Measurements from ENCODE around the gene IQSEC1. TPM values are rescaled to one million over a fixed set of nuclear protein-coding genes. Genes with fewer than 3 reads are reported as not detected.

The IQSEC1 gene
- total and polyA plus RNA-seq, 2 donors (not counting 1 experiment from before 2014, with no cell fraction given): 96.7 to 222 TPM

GRCh38 chr3:12862387-12862786, 210.8 kb downstream of the IQSEC1 start:
- no peak overlapping the region for H3K4me3 ChIP-seq (ENCODE audit: control extremely low read depth in 1 of 5, extremely low read depth in 1 of 5, insufficient read depth in 1 of 5, low read depth in 2 of 5, low read length in 4 of 5)
- H3K27me3 ChIP-seq (replicated peaks in 1 of 4; ENCODE audit: control extremely low read depth in 1 of 4, control insufficient read depth in 3 of 4, insufficient read depth in 4 of 4, low read length in 3 of 4): peaks cover 0 to 7% (median 0%) of the 10 kb centered on the region in 4 experiments
- no peaks in the 10 kb centered on the region for H3K4me1 Mint-ChIP-seq
- H3K4me3 Mint-ChIP-seq: no peak overlapping the region
- ChIA-PET POLR2A (no interaction called here), CTCF (interaction anchor here (0.8 kb wide), 1 partner anchor 596 kb away, joined by 3 read pairs; no protein-coding TSS in a partner anchor)
- peaks cover 11% of the 10 kb centered on the region for H3K27me3 Mint-ChIP-seq
- intact Hi-C loops (cut with micrococcal nuclease): no loop called here
- H4K20me1 ChIP-seq (ENCODE audit: control insufficient read depth, insufficient read depth, low read length, poor library complexity, severe bottlenecking): no peaks in the 10 kb centered on the region
- H3K79me2 ChIP-seq (ENCODE audit: control insufficient read depth, insufficient read depth, low read length): no peaks in the 10 kb centered on the region
- H2AFZ ChIP-seq (ENCODE audit: insufficient read depth, low read depth, low read length, poor library complexity, severe bottlenecking): no peak overlapping the region
- ATAC-seq (ENCODE audit: low read depth) (no peak), DNase-seq (no peak)
- H3K36me3 ChIP-seq (replicated peaks in 1 of 2; ENCODE audit: control extremely low read depth in 1 of 2, control insufficient read depth in 1 of 2, extremely low read depth in 1 of 2, insufficient read depth in 2 of 2, low read length in 1 of 2): no peaks in the 10 kb centered on the region
- peaks cover 3% of the 10 kb centered on the region for H3K9me3 Mint-ChIP-seq (ENCODE audit: insufficient read depth)
- no peak for TF ChIP-seq EZH2 (IDR thresholded peaks at IDR 0.05; ENCODE audit: borderline replicate concordance, insufficient read depth, low read depth, low read length, poor library complexity, severe bottlenecking)
- no peak for TF ChIP-seq CTCF (IDR thresholded peaks at IDR 0.05)
- WGBS (ENCODE audit: insufficient coverage): 95% methylated on average over 6 of the region's 8 CpGs
- no peak overlapping the region for H3K9ac ChIP-seq (ENCODE audit: low read length)
- peaks cover 0 to under 1% of the 10 kb centered on the region in 2 donors for H3K4me1 ChIP-seq (ENCODE audit: control insufficient read depth in 2 of 2, insufficient read depth in 2 of 2, low read length in 2 of 2)
- H3K9me3 ChIP-seq (ENCODE audit: control extremely low read depth in 1 of 3, control insufficient read depth in 2 of 3, insufficient read depth in 1 of 3, low read length in 2 of 3): peaks cover 0 to 24% (median 7%) of the 10 kb centered on the region in 3 donors
- H3K27ac ChIP-seq (ENCODE audit: low read length in 2 of 2): no peak overlapping the region
- no peak overlapping the region for H3K4me2 ChIP-seq (replicated peaks; ENCODE audit: low read depth, low read length, poor library complexity, severe bottlenecking)
- no peak overlapping the region for H3K27ac Mint-ChIP-seq

GRCh38 chr3:12861611-12862010, 211.6 kb downstream of the IQSEC1 start:
- Mint-ChIP-seq H3K4me3 (no peak overlapping the region), H3K27ac (no peak overlapping the region), H3K27me3 (peaks cover 13% of the 10 kb centered on the region), H3K4me1 (no peaks in the 10 kb centered on the region), H3K9me3 (ENCODE audit: insufficient read depth) (peaks cover 3% of the 10 kb centered on the region)
- H3K27ac ChIP-seq (ENCODE audit: low read length in 2 of 2): no peak overlapping the region
- no peak overlapping the region for H3K4me3 ChIP-seq (ENCODE audit: control extremely low read depth in 1 of 5, extremely low read depth in 1 of 5, insufficient read depth in 1 of 5, low read depth in 2 of 5, low read length in 4 of 5)
- H4K20me1 ChIP-seq (ENCODE audit: control insufficient read depth, insufficient read depth, low read length, poor library complexity, severe bottlenecking): no peaks in the 10 kb centered on the region
- intact Hi-C loops (cut with micrococcal nuclease): no loop called here
- peaks cover 0 to 24% (median 7%) of the 10 kb centered on the region in 3 donors for H3K9me3 ChIP-seq (ENCODE audit: control extremely low read depth in 1 of 3, control insufficient read depth in 2 of 3, insufficient read depth in 1 of 3, low read length in 2 of 3)
- H3K4me1 ChIP-seq (ENCODE audit: control insufficient read depth in 2 of 2, insufficient read depth in 2 of 2, low read length in 2 of 2): no peaks in the 10 kb centered on the region
- TF ChIP-seq CTCF (IDR thresholded peaks at IDR 0.05): no peak
- no peak for TF ChIP-seq EZH2 (IDR thresholded peaks at IDR 0.05; ENCODE audit: borderline replicate concordance, insufficient read depth, low read depth, low read length, poor library complexity, severe bottlenecking)
- DNase-seq (no peak), ATAC-seq (ENCODE audit: low read depth) (no peak)
- no peak overlapping the region for H3K4me2 ChIP-seq (replicated peaks; ENCODE audit: low read depth, low read length, poor library complexity, severe bottlenecking)
- no peaks in the 10 kb centered on the region for H3K36me3 ChIP-seq (replicated peaks in 1 of 2; ENCODE audit: control extremely low read depth in 1 of 2, control insufficient read depth in 1 of 2, extremely low read depth in 1 of 2, insufficient read depth in 2 of 2, low read length in 1 of 2)
- no peaks in the 10 kb centered on the region for H3K79me2 ChIP-seq (ENCODE audit: control insufficient read depth, insufficient read depth, low read length)
- 91% methylated on average over 4 of the region's 5 CpGs for WGBS (ENCODE audit: insufficient coverage)
- POLR2A ChIA-PET: no interaction called here
- peaks cover 0 to 5% (median 1%) of the 10 kb centered on the region in 4 experiments for H3K27me3 ChIP-seq (replicated peaks in 1 of 4; ENCODE audit: control extremely low read depth in 1 of 4, control insufficient read depth in 3 of 4, insufficient read depth in 4 of 4, low read length in 3 of 4)
- H3K9ac ChIP-seq (ENCODE audit: low read length): no peak overlapping the region
- CTCF ChIA-PET: no interaction called here
- no peak overlapping the region for H2AFZ ChIP-seq (ENCODE audit: insufficient read depth, low read depth, low read length, poor library complexity, severe bottlenecking)
